PC-9 (cell line): ENCODE data around the gene KRT15. TPM values are rescaled to one million over a fixed set of nuclear protein-coding genes. Genes with fewer than 3 reads are reported as not detected.

ENCODE experiments used
- BruUV-seq: library from RNA; stranded (reverse); fragments of 400-500 nt; replicated peaks from 2 replicates; lab custom pipeline; 2021; lab: Mats Ljungman, UMichigan
- CTCF ChIA-PET: fragments of 300-600 bp; sonication (Branson Sonifier 250); formaldehyde crosslinking; loops from one replicate; lab custom pipeline; 2022; ENCODE audit warnings: antibody characterized with exemption; lab: Charles Lee
- POLR2A ChIA-PET: fragments of 300-600 bp; sonication (Branson Sonifier 250); formaldehyde crosslinking; loops from one replicate; lab custom pipeline; 2022; ENCODE audit warnings: antibody characterized with exemption; ENCODE audit not compliant: unreplicated experiment; lab: Charles Lee
- DNase-seq, 2 experiments: peaks; one replicate each; pipeline versions ENCODE4 v3.0.0 to v3.0.0-alpha.2; 2015 to 2022; ENCODE audit warnings: mixed read lengths in 1 of 2
- H2AFZ ChIP-seq: fragments of 200-600 bp; sonication (generic); 2 replicates; pipeline ENCODE4 v1.8.1; 2017; ENCODE audit warnings: antibody characterized with exemption
- H3F3A ChIP-seq: fragments of 200-600 bp; sonication (generic); 2 replicates; pipeline ENCODE4 v1.8.1; 2017; ENCODE audit warnings: antibody characterized with exemption, mild to moderate bottlenecking, low read depth; ENCODE audit not compliant: insufficient read depth
- H3K27ac ChIP-seq: fragments of 200-600 bp; sonication (generic); 2 replicates; pipeline ENCODE4 v1.6.1; 2016; ENCODE audit warnings: mixed run types
- H3K27me3 ChIP-seq: fragments of 200-600 bp; sonication (generic); 2 replicates; pipeline ENCODE4 v1.6.1; 2016; ENCODE audit warnings: low read depth, mixed run types; ENCODE audit not compliant: insufficient read depth
- H3K36me3 ChIP-seq: fragments of 200-600 bp; sonication (generic); 2 replicates; pipeline ENCODE4 v1.6.1; 2016; ENCODE audit warnings: low read depth, mixed run types
- H3K4me1 ChIP-seq: fragments of 200-600 bp; sonication (generic); replicated peaks from 2 replicates; pipeline ENCODE4 v1.6.1; 2016; ENCODE audit warnings: mixed run types; ENCODE audit not compliant: insufficient read depth
- H3K4me2 ChIP-seq: fragments of 200-600 bp; sonication (generic); 2 replicates; pipeline ENCODE4 v1.6.1; 2017; ENCODE audit warnings: mixed run types
- H3K4me3 ChIP-seq: fragments of 200-600 bp; sonication (generic); 2 replicates; pipeline ENCODE4 v1.6.1; 2016; ENCODE audit warnings: mixed run types
- H3K79me2 ChIP-seq: fragments of 200-600 bp; sonication (generic); 2 replicates; pipeline ENCODE4 v1.6.1; 2017; ENCODE audit warnings: low read depth, mixed run types
- H3K9me2 ChIP-seq: fragments of 200-600 bp; sonication (generic); 2 replicates; pipeline ENCODE4 v1.8.1; 2017; ENCODE audit warnings: mild to moderate bottlenecking; ENCODE audit not compliant: insufficient read depth
- H3K9me3 ChIP-seq: fragments of 200-600 bp; sonication (generic); 2 replicates; pipeline ENCODE4 v1.8.1; 2016; ENCODE audit warnings: low read depth; ENCODE audit not compliant: insufficient read depth
- H4K20me1 ChIP-seq: fragments of 200-600 bp; sonication (generic); 2 replicates; pipeline ENCODE4 v1.8.1; 2017; ENCODE audit not compliant: insufficient read depth
- EZH2 ChIP-seq: fragments of 200-600 bp; sonication (generic); IDR thresholded peaks from 2 replicates; pipeline ENCODE4 v1.8.0; 2017; ENCODE audit warnings: antibody characterized with exemption, low read depth
- intact Hi-C: fragments of 100-400 bp; cut with micrococcal nuclease; formaldehyde crosslinking; loops from one replicate; pipeline ENCODE4 v1.10.0; 2022; ENCODE audit not compliant: unreplicated experiment
- total RNA-seq: library from RNA; stranded (reverse); gene quantifications from 2 replicates; pipeline ENCODE4 v1.2.3, GENCODE V29; 2021
- TF ChIP-seq, protein P1 (sequence below): fragments of 200-600 bp; sonication (generic); conservative IDR thresholded peaks from 2 replicates; pipeline ENCODE4 v1.6.1; 2017; ENCODE audit warnings: mixed run types, antibody characterized with exemption, mild to moderate bottlenecking, moderate library complexity

KRT15 gene
- total RNA-seq, 1 experiment from 2014 or later = 41.9 TPM

DNA sequence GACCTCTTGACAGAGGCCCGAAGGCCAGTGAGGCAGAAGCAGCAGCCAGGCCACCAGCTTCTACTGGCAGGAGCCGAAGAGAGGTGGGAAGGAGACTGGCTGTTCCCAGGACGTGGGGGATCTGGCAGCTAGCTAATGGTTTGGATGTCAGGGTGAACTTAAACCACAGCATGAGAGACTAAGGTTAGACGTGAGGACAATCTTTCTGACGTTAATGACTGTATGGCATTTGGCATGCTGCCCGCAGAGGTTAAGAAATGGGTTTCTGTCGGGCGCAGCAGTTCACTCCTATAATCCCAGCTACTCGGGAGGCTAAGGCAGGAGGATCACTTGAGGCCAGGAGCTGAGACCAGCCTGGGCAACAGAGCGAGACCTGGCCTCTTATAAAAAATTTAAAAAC is 7.0 kb downstream of the KRT15 start:
- H3K36me3 ChIP-seq = no peaks in the 10 kb centered on the region; the same call in 1 of the 2 replicates
- no peak overlapping the region for H2AFZ ChIP-seq
- no peak for TF ChIP-seq EZH2
- TF ChIP-seq, protein P1, sequence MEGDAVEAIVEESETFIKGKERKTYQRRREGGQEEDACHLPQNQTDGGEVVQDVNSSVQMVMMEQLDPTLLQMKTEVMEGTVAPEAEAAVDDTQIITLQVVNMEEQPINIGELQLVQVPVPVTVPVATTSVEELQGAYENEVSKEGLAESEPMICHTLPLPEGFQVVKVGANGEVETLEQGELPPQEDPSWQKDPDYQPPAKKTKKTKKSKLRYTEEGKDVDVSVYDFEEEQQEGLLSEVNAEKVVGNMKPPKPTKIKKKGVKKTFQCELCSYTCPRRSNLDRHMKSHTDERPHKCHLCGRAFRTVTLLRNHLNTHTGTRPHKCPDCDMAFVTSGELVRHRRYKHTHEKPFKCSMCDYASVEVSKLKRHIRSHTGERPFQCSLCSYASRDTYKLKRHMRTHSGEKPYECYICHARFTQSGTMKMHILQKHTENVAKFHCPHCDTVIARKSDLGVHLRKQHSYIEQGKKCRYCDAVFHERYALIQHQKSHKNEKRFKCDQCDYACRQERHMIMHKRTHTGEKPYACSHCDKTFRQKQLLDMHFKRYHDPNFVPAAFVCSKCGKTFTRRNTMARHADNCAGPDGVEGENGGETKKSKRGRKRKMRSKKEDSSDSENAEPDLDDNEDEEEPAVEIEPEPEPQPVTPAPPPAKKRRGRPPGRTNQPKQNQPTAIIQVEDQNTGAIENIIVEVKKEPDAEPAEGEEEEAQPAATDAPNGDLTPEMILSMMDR = no peak
- H3K27me3 ChIP-seq = no peaks in the 10 kb centered on the region
- no peak overlapping the region for H3K4me2 ChIP-seq
- peaks cover 48% of the 10 kb centered on the region for H3K4me1 ChIP-seq
- no peak overlapping the region for H3K4me3 ChIP-seq
- H3K79me2 ChIP-seq = no peaks in the 10 kb centered on the region; the same call in 1 of the 2 replicates
- intact Hi-C loops = no loop called here
- H3F3A ChIP-seq = peaks cover 42% of the 10 kb centered on the region
- no peaks in the 10 kb centered on the region for H3K9me3 ChIP-seq
- ChIA-PET POLR2A (no interaction called here), CTCF (no interaction called here)
- BruUV-seq = no TSS peak
- H3K9me2 ChIP-seq = no peaks in the 10 kb centered on the region
- DNase-seq = no peak
- no peaks in the 10 kb centered on the region for H4K20me1 ChIP-seq
- H3K27ac ChIP-seq = no peak overlapping the region

- Histone ChIP-seq H3K4me3 (no peak overlapping the region), H2AFZ (no peak overlapping the region), H3F3A (peaks cover 48% of the 10 kb centered on the region), H3K36me3 (no peaks in the 10 kb centered on the region; the same call in 1 of the 2 replicates), H4K20me1 (no peaks in the 10 kb centered on the region), H3K27ac (no peak overlapping the region), H3K79me2 (no peaks in the 10 kb centered on the region; the same call in 1 of the 2 replicates), H3K9me3 (no peaks in the 10 kb centered on the region), H3K4me2 (no peak overlapping the region), H3K4me1 (peaks cover 53% of the 10 kb centered on the region), H3K9me2 (no peaks in the 10 kb centered on the region), H3K27me3 (no peaks in the 10 kb centered on the region)
- intact Hi-C loops = no loop called here
- TF ChIP-seq, protein P1 = no peak
- no peak for TF ChIP-seq EZH2
- POLR2A ChIA-PET = interaction anchor here (0.7 kb wide), 1 partner anchor 421 kb away, joined by 4 read pairs; no protein-coding TSS in a partner anchor
- CTCF ChIA-PET = no interaction called here
- DNase-seq = no peak
- BruUV-seq = no TSS peak
These were observed 7.6 kb downstream of the KRT15 start for GRCh38 chr17:41511116-41511515.

DNA sequence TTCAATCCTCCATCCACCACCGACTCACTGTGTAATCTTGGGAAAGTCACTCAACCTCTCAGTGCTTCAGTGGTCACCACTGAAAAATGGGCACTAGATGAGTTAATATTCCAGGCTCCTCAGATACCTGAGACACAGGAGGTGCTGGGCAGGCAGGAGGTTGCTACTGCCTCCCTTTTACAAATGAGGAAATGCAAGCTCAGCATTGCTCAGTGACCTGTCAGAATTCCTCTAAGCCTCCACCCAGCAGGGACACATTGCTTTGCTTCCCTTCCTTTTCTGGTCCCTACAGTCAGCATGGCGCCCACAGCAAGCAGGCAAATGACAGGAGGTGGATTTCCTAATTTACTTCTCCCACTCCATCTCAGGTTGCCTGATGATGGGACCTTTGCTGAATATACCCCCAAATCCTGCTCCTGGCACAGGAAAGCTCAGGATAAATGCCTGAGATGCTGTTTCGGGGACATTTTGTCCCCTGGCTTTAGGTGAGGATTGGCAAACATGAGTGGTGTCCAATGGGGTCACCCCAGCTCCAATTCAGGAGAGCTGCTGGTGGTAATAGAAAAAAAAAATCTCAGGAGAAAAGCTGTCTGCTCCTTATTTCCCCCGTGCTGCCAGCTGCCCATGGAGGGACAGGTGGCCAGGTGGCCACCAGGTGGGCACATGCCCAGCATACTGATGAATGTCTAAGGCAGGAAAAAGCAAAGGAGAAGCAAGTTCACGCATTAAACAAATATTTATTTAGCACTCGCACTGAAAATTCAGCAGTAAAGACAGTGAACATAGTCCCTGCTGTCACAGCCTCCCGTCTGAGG is 8.2 kb downstream of the KRT15 start:
- H3K4me3 ChIP-seq = no peak overlapping the region
- no peaks in the 10 kb centered on the region for H3K27me3 ChIP-seq
- BruUV-seq = no TSS peak
- no peaks in the 10 kb centered on the region for H3K36me3 ChIP-seq
- intact Hi-C loops = no loop called here
- H3K4me1 ChIP-seq = peaks cover 60% of the 10 kb centered on the region
- H3K9me2 ChIP-seq = no peaks in the 10 kb centered on the region
- ChIA-PET CTCF (no interaction called here), POLR2A (interaction anchor here (0.7 kb wide), 3 partner anchors 20 to 420 kb away, joined by 3 to 4 read pairs (median 3); no protein-coding TSS in a partner anchor)
- no peak for TF ChIP-seq EZH2
- TF ChIP-seq, protein P1 = no peak
- peak overlapping the region; percentile 25; the same call in 1 of the 2 replicates for H3K4me2 ChIP-seq
- no peak overlapping the region for H2AFZ ChIP-seq
- H3K79me2 ChIP-seq = no peaks in the 10 kb centered on the region
- H4K20me1 ChIP-seq = no peaks in the 10 kb centered on the region
- H3K9me3 ChIP-seq = no peaks in the 10 kb centered on the region
- H3F3A ChIP-seq = peaks cover 51% of the 10 kb centered on the region
- no peak overlapping the region for H3K27ac ChIP-seq
- DNase-seq = peak in 1 of 2 experiments; percentile 63
